HepG2 (cell line): ENCODE measurements around the gene ADAT3. TPM values are rescaled to one million over a fixed set of nuclear protein-coding genes. Genes with fewer than 3 reads are reported as not detected.

Source experiments
- ATAC-seq: fragments of 200-7000 bp; cut with Tn5 transposase; 3 replicates; pipeline ENCODE4 v1.9.1; 2020; ENCODE audit warnings: mild to moderate bottlenecking, moderate library complexity
- BruUV-seq: library from RNA; stranded (reverse); fragments of 400-500 nt; replicated peaks from 2 replicates; lab custom pipeline; 2021; lab: Mats Ljungman, UMichigan
- CTCF ChIA-PET: fragments of 300-600 bp; formaldehyde crosslinking; extraction: SDS; loops from one replicate; lab custom pipeline; 2021; ENCODE audit warnings: low total read pairs, inconsistent platforms, low intra/inter-chr PET ratio; lab: Yijun Ruan, JAX
- POLR2A ChIA-PET: fragments of 350-600 bp; sonication (Branson Sonifier 250); formaldehyde crosslinking; loops from one replicate; lab custom pipeline; 2020; ENCODE audit warnings: antibody characterized with exemption, inconsistent platforms; lab: Yijun Ruan, JAX
- DNase-seq: peaks from one replicate; pipeline ENCODE4 v3.0.0-alpha.2; 2015; ENCODE audit warnings: low spot score
- FAIRE-seq: peaks from 3 replicates; lab custom pipeline; 2011; peaks lifted over from hg19 to GRCh38; lab: Jason Lieb, UNC
- H2AFZ ChIP-seq: one replicate; pipeline ENCODE4 v1.6.1; 2011; ENCODE audit warnings: low read length, inconsistent platforms
- H3K27ac ChIP-seq: fragments of 300-600 bp; 3 replicates; pipeline ENCODE4 v1.8.0; 2011; ENCODE audit warnings: mixed run types, mild to moderate bottlenecking, mixed read lengths, low read length, inconsistent platforms; ENCODE audit not compliant: insufficient read depth; ENCODE audit errors: extremely low read length
- H3K27me3 ChIP-seq, 2 experiments: fragments of 200-600 bp in 1 of 2; 2 replicates in 1 of 2; 3 replicates in 1 of 2; pipeline versions ENCODE4 v1.6.0 to v1.8.0; 2011; ENCODE audit warnings: low read length in 2 of 2, mild to moderate bottlenecking in 2 of 2, moderate library complexity in 2 of 2, inconsistent platforms in 1 of 2; ENCODE audit not compliant: insufficient read depth in 2 of 2, control insufficient read depth in 1 of 2
- H3K36me3 ChIP-seq, 2 experiments: fragments of 200-600 bp in 1 of 2; replicated peaks in 1 of 2; 2 replicates in 1 of 2; 3 replicates in 1 of 2; pipeline versions ENCODE4 v1.5.1 to v1.8.0; 2011; ENCODE audit warnings: low read length in 2 of 2, inconsistent platforms in 1 of 2; ENCODE audit not compliant: insufficient read depth in 2 of 2, control insufficient read depth in 1 of 2
- H3K4me1 ChIP-seq: 2 replicates; pipeline ENCODE4 v1.5.1; 2012; ENCODE audit warnings: low read length, inconsistent platforms; ENCODE audit not compliant: insufficient read depth
- H3K4me2 ChIP-seq: 2 replicates; pipeline ENCODE4 v1.6.0; 2011; ENCODE audit warnings: low read depth, low read length, inconsistent platforms
- H3K4me3 ChIP-seq, 3 experiments: fragments of 200-600 bp in 1 of 3; sonication (generic), shearing (Covaris generic) in 1 of 3; replicated peaks in 1 of 3; 2 replicates each; pipeline ENCODE4 v1.5.1; 2011 to 2016; ENCODE audit warnings: low read length in 3 of 3, inconsistent platforms in 2 of 3, low read depth in 2 of 3, mild to moderate bottlenecking in 2 of 3, control low read depth in 1 of 3, mixed read lengths in 1 of 3; ENCODE audit not compliant: insufficient read depth in 1 of 3
- H3K79me2 ChIP-seq: one replicate; pipeline ENCODE4 v1.6.1; 2011; ENCODE audit warnings: low read length, inconsistent platforms; ENCODE audit not compliant: insufficient read depth
- H3K9ac ChIP-seq: 2 replicates; pipeline ENCODE4 v1.6.0; 2011; ENCODE audit warnings: mild to moderate bottlenecking, low read depth, low read length, inconsistent platforms; ENCODE audit not compliant: insufficient read depth
- H3K9me3 ChIP-seq: 2 replicates; pipeline ENCODE4 v1.5.1; 2012; ENCODE audit warnings: mild to moderate bottlenecking, low read length
- H4K20me1 ChIP-seq: 2 replicates; pipeline ENCODE4 v1.6.0; 2011; ENCODE audit warnings: inconsistent platforms, mild to moderate bottlenecking, low read length, moderate library complexity; ENCODE audit not compliant: insufficient read depth
- ESRRA ChIP-seq: sonication (generic); formaldehyde crosslinking; IDR thresholded peaks from 2 replicates; pipeline ENCODE4 v1.5.1; 2020; ENCODE audit warnings: mild to moderate bottlenecking, low read depth, missing genetic modification reagents
- HNRNPK ChIP-seq: fragments of 200-400 bp; formaldehyde crosslinking; IDR thresholded peaks from 2 replicates; pipeline ENCODE4 v1.6.1; 2018; ENCODE audit warnings: low read length, low read depth, moderate library complexity, mild to moderate bottlenecking; ENCODE audit not compliant: poor library complexity, severe bottlenecking
- KDM5A ChIP-seq: fragments of 200-600 bp; sonication (generic); IDR thresholded peaks from 2 replicates; pipeline ENCODE4 v1.7.0; 2018; ENCODE audit warnings: antibody characterized with exemption, mild to moderate bottlenecking, low read length, borderline replicate concordance
- RBFOX2 ChIP-seq: fragments of 200-400 bp; formaldehyde crosslinking; IDR thresholded peaks from 2 replicates; pipeline ENCODE4 v1.6.1; 2017; ENCODE audit warnings: low read depth, mild to moderate bottlenecking, low read length
- SIX1 ChIP-seq: sonication (generic); formaldehyde crosslinking; IDR thresholded peaks from 2 replicates; pipeline ENCODE4 v1.4.0; 2020; ENCODE audit warnings: missing genetic modification reagents, borderline replicate concordance
- SNAI1 ChIP-seq: sonication (generic); formaldehyde crosslinking; IDR thresholded peaks from 2 replicates; pipeline ENCODE4 v1.5.0; 2020; ENCODE audit warnings: mild to moderate bottlenecking, missing genetic modification reagents, borderline replicate concordance
- TBX2 ChIP-seq: sonication (generic); formaldehyde crosslinking; IDR thresholded peaks from 2 replicates; pipeline ENCODE4 v1.5.0; 2020; ENCODE audit warnings: missing genetic modification reagents, mild to moderate bottlenecking, borderline replicate concordance
- YY1 ChIP-seq: IDR thresholded peaks from 2 replicates; pipeline ENCODE4 v1.6.1; 2011; ENCODE audit warnings: low read length, low read depth, moderate library complexity, mild to moderate bottlenecking; ENCODE audit not compliant: insufficient read depth, insufficient replicate concordance
- ZBTB7A ChIP-seq: sonication (generic); formaldehyde crosslinking; IDR thresholded peaks from 2 replicates; pipeline ENCODE4 v1.8.0; 2022; ENCODE audit warnings: mild to moderate bottlenecking, missing genetic modification reagents
- ZBTB8A ChIP-seq: sonication (generic); formaldehyde crosslinking; IDR thresholded peaks from 2 replicates; pipeline ENCODE4 v1.4.0; 2020; ENCODE audit warnings: mild to moderate bottlenecking, low read depth, missing genetic modification reagents, borderline replicate concordance
- ZC3H13 ChIP-seq: sonication (generic); formaldehyde crosslinking; IDR thresholded peaks from 2 replicates; pipeline ENCODE4 v1.8.1; 2023; ENCODE audit warnings: mild to moderate bottlenecking, missing genetic modification reagents, moderate library complexity
- ZNF292 ChIP-seq: sonication (generic); formaldehyde crosslinking; IDR thresholded peaks from 2 replicates; pipeline ENCODE4 v1.8.1; 2022; ENCODE audit warnings: mild to moderate bottlenecking, low read depth, missing genetic modification reagents, borderline replicate concordance
- ZNF747 ChIP-seq: sonication (generic); formaldehyde crosslinking; IDR thresholded peaks from 2 replicates; pipeline ENCODE4 v1.8.1; 2023; ENCODE audit warnings: missing genetic modification reagents, mild to moderate bottlenecking, borderline replicate concordance
- ZNF761 ChIP-seq: sonication (generic); formaldehyde crosslinking; conservative IDR thresholded peaks from 2 replicates; pipeline ENCODE4 v1.4.0; 2020; ENCODE audit warnings: mild to moderate bottlenecking, missing genetic modification reagents
- ZSCAN12 ChIP-seq: sonication (generic); formaldehyde crosslinking; IDR thresholded peaks from 2 replicates; pipeline ENCODE4 v1.9.0; 2021; ENCODE audit warnings: mild to moderate bottlenecking, missing genetic modification reagents
- ZSCAN22 ChIP-seq: sonication (generic); formaldehyde crosslinking; IDR thresholded peaks from 2 replicates; pipeline ENCODE4 v1.4.0; 2020; ENCODE audit warnings: mild to moderate bottlenecking, missing genetic modification reagents
- WGBS: methylation state at CpG from one replicate; pipeline ENCODE4 v1.1.6; 2017; ENCODE audit warnings: low lambda C conversion rate; 5-methylcytosine and 5-hydroxymethylcytosine counted together
- in situ Hi-C: cut with HindIII; loops from 2 replicates; pipeline ENCODE4 v1.10.0; 2017; ENCODE audit warnings: low pct_unique_long_range_greater_than_20kb; ENCODE audit not compliant: extremely low pct_ligation_motif_present
- intact Hi-C: fragments of 100-400 bp; cut with micrococcal nuclease; formaldehyde crosslinking; loops from one replicate; pipeline ENCODE4 v1.10.0; 2022; ENCODE audit not compliant: unreplicated experiment
- polyA plus RNA-seq, 8 experiments: library from polyadenylated mRNA; depleted of rRNA in 3 of 8; stranded (reverse) in 7 of 8; unstranded in 1 of 8; fragments of >200 nt; fragmentation: Illumina TruSeq in 4 of 8; extraction: Trizol in 4 of 8; gene quantifications; 2 replicates each; pipeline versions ENCODE4 v1.2.1 to v1.2.3, GENCODE V29; 2011 to 2016; ENCODE audit warnings: low read depth in 4 of 8, missing spikeins in 1 of 8, mixed read lengths in 1 of 8; ENCODE audit not compliant: insufficient read depth in 1 of 8
- total RNA-seq, 5 experiments: library from RNA; depleted of rRNA; stranded (reverse); fragments of >200 nt; fragmentation: Illumina TruSeq; extraction: Trizol; gene quantifications; 2 replicates each; pipeline ENCODE4 v1.2.3, GENCODE V29; 2016; ENCODE audit warnings: low read depth in 1 of 5
- TF ChIP-seq, protein P1 (sequence below): sonication (generic); formaldehyde crosslinking; IDR thresholded peaks from 2 replicates; pipeline ENCODE4 v1.4.0; 2020; ENCODE audit warnings: missing genetic modification reagents
- TF ChIP-seq, protein P2 (sequence below): sonication (generic); formaldehyde crosslinking; IDR thresholded peaks from 2 replicates; pipeline ENCODE4 v1.4.0; 2020; ENCODE audit warnings: missing genetic modification reagents, low read depth, mild to moderate bottlenecking, borderline replicate concordance

The ADAT3 gene
- total and polyA plus RNA-seq, 2 of the 13 experiments (the other 11 are each of a cell fraction or from before 2014, with no cell fraction given): 0.95 to 3.5 TPM

GRCh38 chr19:1941146-1942077 is 36.2 kb downstream of the ADAT3 start, which contains the start of gene CSNK1G2:
Gene CSNK1G2 (plus strand): TSS chr19:1941172. CDS start chr19:1969773, 28,601 bp downstream.
- in situ Hi-C loops: no loop called here
- TF ChIP-seq SNAI1 (no peak), RBFOX2 (peak; percentile 31), YY1 (peak; percentile 7), TBX2 (no peak; the same call in 1 of the 2 replicates), ZBTB8A (CRISPR knock-in tag) (no peak), ZBTB7A (CRISPR knock-in tag) (peak; percentile 80; the same call in 1 of the 2 replicates), ZSCAN12 (no peak), ZNF292 (no peak), HNRNPK (peak; percentile 61), ZSCAN22 (CRISPR knock-in tag) (no peak), ZC3H13 (CRISPR knock-in tag) (0 out of 2 replicates have a peak, but pooled peaks have one; percentile 5), ZNF761 (CRISPR knock-in tag) (0 out of 2 replicates have a peak, but pooled peaks have one; percentile 14), ZNF747 (0 out of 2 replicates have a peak, but pooled peaks have one; percentile 68), KDM5A (peak; percentile 62; the same call in 1 of the 2 replicates), ESRRA (CRISPR knock-in tag) (0 out of 2 replicates have a peak, but pooled peaks have one; percentile 0), SIX1 (CRISPR knock-in tag) (no peak)
- TF ChIP-seq, protein P1, sequence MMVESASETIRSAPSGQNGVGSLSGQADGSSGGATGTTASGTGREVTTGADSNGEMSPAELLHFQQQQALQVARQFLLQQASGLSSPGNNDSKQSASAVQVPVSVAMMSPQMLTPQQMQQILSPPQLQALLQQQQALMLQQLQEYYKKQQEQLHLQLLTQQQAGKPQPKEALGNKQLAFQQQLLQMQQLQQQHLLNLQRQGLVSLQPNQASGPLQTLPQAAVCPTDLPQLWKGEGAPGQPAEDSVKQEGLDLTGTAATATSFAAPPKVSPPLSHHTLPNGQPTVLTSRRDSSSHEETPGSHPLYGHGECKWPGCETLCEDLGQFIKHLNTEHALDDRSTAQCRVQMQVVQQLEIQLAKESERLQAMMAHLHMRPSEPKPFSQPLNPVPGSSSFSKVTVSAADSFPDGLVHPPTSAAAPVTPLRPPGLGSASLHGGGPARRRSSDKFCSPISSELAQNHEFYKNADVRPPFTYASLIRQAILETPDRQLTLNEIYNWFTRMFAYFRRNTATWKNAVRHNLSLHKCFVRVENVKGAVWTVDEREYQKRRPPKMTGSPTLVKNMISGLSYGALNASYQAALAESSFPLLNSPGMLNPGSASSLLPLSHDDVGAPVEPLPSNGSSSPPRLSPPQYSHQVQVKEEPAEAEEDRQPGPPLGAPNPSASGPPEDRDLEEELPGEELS: no peak
- TF ChIP-seq, protein P2, sequence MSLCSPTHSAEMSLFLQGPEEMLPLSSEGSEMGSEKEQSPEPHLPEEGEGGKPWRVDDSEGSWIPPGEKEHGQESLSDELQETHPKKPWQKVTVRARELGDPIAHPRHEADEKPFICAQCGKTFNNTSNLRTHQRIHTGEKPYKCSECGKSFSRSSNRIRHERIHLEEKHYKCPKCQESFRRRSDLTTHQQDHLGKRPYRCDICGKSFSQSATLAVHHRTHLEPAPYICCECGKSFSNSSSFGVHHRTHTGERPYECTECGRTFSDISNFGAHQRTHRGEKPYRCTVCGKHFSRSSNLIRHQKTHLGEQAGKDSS (CRISPR knock-in tag): peak; percentile 76; the same call in 1 of the 2 replicates

More at GRCh38 chr19:1941146-1942077, 36.2 kb downstream of the ADAT3 start, which contains the start of gene CSNK1G2:
- Histone ChIP-seq H4K20me1 (peaks cover 33% of the 10 kb centered on the region), H3K9ac (peak within 1 kb of the TSS; percentile 90), H3K79me2 (peaks cover 38% of the 10 kb centered on the region), H3K4me2 (peak within 1 kb of the TSS; percentile 97), H3K9me3 (no peaks in the 10 kb centered on the region), H3K36me3 (no peaks in the 10 kb centered on the region), H2AFZ (no peak within 1 kb of the TSS), H3K4me3 (peak within 1 kb of the TSS; percentile 92 to 95 (median 95)), H3K27me3 (no peaks in the 10 kb centered on the region; a peak in 1 of 5 replicates), H3K4me1 (peaks cover 45% of the 10 kb centered on the region), H3K27ac (peak within 1 kb of the TSS; percentile 84)
- intact Hi-C loops: no loop called here
- BruUV-seq: no TSS peak
- 3% methylated on average over 17 of the region's 97 CpGs for WGBS
- no peak for FAIRE-seq
- no peak for DNase-seq
- POLR2A ChIA-PET: no interaction called here
- peak; percentile 5; the same call in 2 of the 3 replicates for ATAC-seq
- CTCF ChIA-PET: no interaction called here
